ENCODE measurements around the gene BMF. TPM values are rescaled to one million over a fixed set of nuclear protein-coding genes. Genes with fewer than 3 reads are reported as not detected.
A peak's percentile ranks its signal among the peaks of the same experiment; 100 is the strongest.
"Not testable (repeated sequence)": the region's sequence is repeated elsewhere in the genome, so short reads cannot be mapped to it uniquely, and the experiment has no call there.

BMF gene
- polyA plus RNA-seq (2012; ENCODE audit: missing spikeins), result 22.2 TPM

- FAIRE-seq (peak; percentile 99), DNase-seq (ENCODE audit: insufficient read length) (peak; percentile 93)
- TF ChIP-seq POLR2A (IDR thresholded peaks at IDR 0.05; ENCODE audit: low read depth, low read length), result no peak
- no peak for TF ChIP-seq POLR2AphosphoS5 (IDR thresholded peaks at IDR 0.05; ENCODE audit: low read depth, low read length)
- TF ChIP-seq TAF1 (IDR thresholded peaks at IDR 0.05; ENCODE audit: borderline replicate concordance, low read depth, low read length), result no peak
Measured at GRCh38 chr15:40108855-40109735, at the start of gene BMF. TSS of gene BMF (minus strand) at chr15:40108879. CDS start at chr15:40106086, 2,793 bp downstream.

GRCh38 chr15:40157778-40158447 lies 49.2 kb upstream of the BMF start:
- DNase-seq (ENCODE audit: insufficient read length) (no peak), FAIRE-seq (no peak)
- TF ChIP-seq POLR2AphosphoS5 (IDR thresholded peaks at IDR 0.05; ENCODE audit: low read depth, low read length) (no peak), POLR2A (IDR thresholded peaks at IDR 0.05; ENCODE audit: low read depth, low read length) (no peak), TAF1 (IDR thresholded peaks at IDR 0.05; ENCODE audit: borderline replicate concordance, low read depth, low read length) (no peak)

- FAIRE-seq (no peak), DNase-seq (ENCODE audit: insufficient read length) (no peak)
- TF ChIP-seq POLR2A (IDR thresholded peaks at IDR 0.05; ENCODE audit: low read depth, low read length) (no peak), TAF1 (IDR thresholded peaks at IDR 0.05; ENCODE audit: borderline replicate concordance, low read depth, low read length) (no peak), POLR2AphosphoS5 (IDR thresholded peaks at IDR 0.05; ENCODE audit: low read depth, low read length) (no peak)
Measured at GRCh38 chr15:40155270-40155910, 46.7 kb upstream of the BMF start.

GRCh38 chr15:40154821-40155220 lies 46.1 kb upstream of the BMF start:
- FAIRE-seq; DNase-seq (ENCODE audit: insufficient read length): not testable (repeated sequence)

GRCh38 chr15:40151991-40152390 lies 43.3 kb upstream of the BMF start:
- TF ChIP-seq POLR2AphosphoS5 (IDR thresholded peaks at IDR 0.05; ENCODE audit: low read depth, low read length) (no peak), TAF1 (IDR thresholded peaks at IDR 0.05; ENCODE audit: borderline replicate concordance, low read depth, low read length) (no peak), POLR2A (IDR thresholded peaks at IDR 0.05; ENCODE audit: low read depth, low read length) (no peak)
- DNase-seq (ENCODE audit: insufficient read length) (no peak), FAIRE-seq (no peak)

GRCh38 chr15:40151499-40151898 lies 42.8 kb upstream of the BMF start:
- no peak for FAIRE-seq
- no peak for TF ChIP-seq POLR2A (IDR thresholded peaks at IDR 0.05; ENCODE audit: low read depth, low read length)
- no peak for TF ChIP-seq POLR2AphosphoS5 (IDR thresholded peaks at IDR 0.05; ENCODE audit: low read depth, low read length)
- TF ChIP-seq TAF1 (IDR thresholded peaks at IDR 0.05; ENCODE audit: borderline replicate concordance, low read depth, low read length), result no peak
- DNase-seq (ENCODE audit: insufficient read length), result no peak

GRCh38 chr15:40150163-40150925 lies 41.7 kb upstream of the BMF start:
- DNase-seq (ENCODE audit: insufficient read length) (no peak), FAIRE-seq (no peak)

GRCh38 chr15:40149339-40149738 lies 40.7 kb upstream of the BMF start:
- TF ChIP-seq POLR2A (IDR thresholded peaks at IDR 0.05; ENCODE audit: low read depth, low read length), result no peak
- no peak for TF ChIP-seq TAF1 (IDR thresholded peaks at IDR 0.05; ENCODE audit: borderline replicate concordance, low read depth, low read length)
- no peak for TF ChIP-seq POLR2AphosphoS5 (IDR thresholded peaks at IDR 0.05; ENCODE audit: low read depth, low read length)
- no peak for DNase-seq (ENCODE audit: insufficient read length)
- FAIRE-seq, result no peak

More at GRCh38 chr15:40150163-40150925, 41.7 kb upstream of the BMF start:
- TF ChIP-seq POLR2AphosphoS5 (IDR thresholded peaks at IDR 0.05; ENCODE audit: low read depth, low read length), result no peak
- TF ChIP-seq TAF1 (IDR thresholded peaks at IDR 0.05; ENCODE audit: borderline replicate concordance, low read depth, low read length), result no peak
- TF ChIP-seq POLR2A (IDR thresholded peaks at IDR 0.05; ENCODE audit: low read depth, low read length), result no peak

- DNase-seq (ENCODE audit: insufficient read length) (no peak), FAIRE-seq (no peak)
- no peak for TF ChIP-seq POLR2A (IDR thresholded peaks at IDR 0.05; ENCODE audit: low read depth, low read length)
Measured at GRCh38 chr15:40146037-40146436, 37.4 kb upstream of the BMF start.

GRCh38 chr15:40142428-40142827 lies 33.7 kb upstream of the BMF start:
- TF ChIP-seq POLR2AphosphoS5 (IDR thresholded peaks at IDR 0.05; ENCODE audit: low read depth, low read length) (no peak), POLR2A (IDR thresholded peaks at IDR 0.05; ENCODE audit: low read depth, low read length) (no peak), TAF1 (IDR thresholded peaks at IDR 0.05; ENCODE audit: borderline replicate concordance, low read depth, low read length) (no peak)
- no peak for DNase-seq (ENCODE audit: insufficient read length)
- FAIRE-seq, result no peak

- FAIRE-seq; DNase-seq (ENCODE audit: insufficient read length): not testable (repeated sequence)
Measured at GRCh38 chr15:40138201-40138570, 29.5 kb upstream of the BMF start.

Data from GM12892 (cell line).